22Rv1 (cell line): ENCODE data around the gene VDR.

Experiments
- H3K27ac ChIP-seq: fragments of 450-650 bp; 2 replicates; pipeline ENCODE4 v1.5.1; 2017
- ZFX ChIP-seq: fragments of 450-650 bp; IDR thresholded peaks from 2 replicates; pipeline ENCODE4 v1.6.1; 2017; ENCODE audit warnings: antibody characterized with exemption, borderline replicate concordance
- TF ChIP-seq, protein P1 (sequence below): fragments of 450-650 bp; IDR thresholded peaks from 2 replicates; pipeline ENCODE4 v1.5.1; 2017; ENCODE audit warnings: mild to moderate bottlenecking

Gene VDR

GRCh38 chr12:47892819-47893218 is 12.0 kb downstream of the VDR start:
- H3K27ac ChIP-seq: no peak overlapping the region
- TF ChIP-seq, protein P1, sequence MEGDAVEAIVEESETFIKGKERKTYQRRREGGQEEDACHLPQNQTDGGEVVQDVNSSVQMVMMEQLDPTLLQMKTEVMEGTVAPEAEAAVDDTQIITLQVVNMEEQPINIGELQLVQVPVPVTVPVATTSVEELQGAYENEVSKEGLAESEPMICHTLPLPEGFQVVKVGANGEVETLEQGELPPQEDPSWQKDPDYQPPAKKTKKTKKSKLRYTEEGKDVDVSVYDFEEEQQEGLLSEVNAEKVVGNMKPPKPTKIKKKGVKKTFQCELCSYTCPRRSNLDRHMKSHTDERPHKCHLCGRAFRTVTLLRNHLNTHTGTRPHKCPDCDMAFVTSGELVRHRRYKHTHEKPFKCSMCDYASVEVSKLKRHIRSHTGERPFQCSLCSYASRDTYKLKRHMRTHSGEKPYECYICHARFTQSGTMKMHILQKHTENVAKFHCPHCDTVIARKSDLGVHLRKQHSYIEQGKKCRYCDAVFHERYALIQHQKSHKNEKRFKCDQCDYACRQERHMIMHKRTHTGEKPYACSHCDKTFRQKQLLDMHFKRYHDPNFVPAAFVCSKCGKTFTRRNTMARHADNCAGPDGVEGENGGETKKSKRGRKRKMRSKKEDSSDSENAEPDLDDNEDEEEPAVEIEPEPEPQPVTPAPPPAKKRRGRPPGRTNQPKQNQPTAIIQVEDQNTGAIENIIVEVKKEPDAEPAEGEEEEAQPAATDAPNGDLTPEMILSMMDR: no peak
- no peak for TF ChIP-seq ZFX

GRCh38 chr12:47891356-47891755 is 13.4 kb downstream of the VDR start:
- TF ChIP-seq, protein P1: no peak
- no peak for TF ChIP-seq ZFX
- H3K27ac ChIP-seq: no peak overlapping the region

DNA sequence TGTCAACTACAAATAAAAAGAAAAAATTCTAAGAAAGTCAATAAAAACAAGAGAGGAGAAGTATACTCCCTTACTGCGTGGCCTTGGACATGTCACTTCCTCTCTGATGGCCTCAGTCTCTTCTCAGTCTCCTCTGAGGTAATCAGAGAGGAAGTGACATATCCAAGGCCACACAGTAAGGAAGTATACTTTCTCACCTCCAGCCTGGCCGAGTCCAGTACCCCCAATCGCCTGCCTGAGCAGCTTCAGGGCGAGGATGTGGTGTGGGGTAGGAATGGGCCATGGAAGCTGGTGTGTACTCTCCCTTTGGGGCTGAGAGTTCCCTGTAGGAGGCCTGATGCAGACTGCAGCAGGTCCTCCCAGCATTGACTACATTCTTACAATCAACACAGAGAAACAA is 15.8 kb downstream of the VDR start:
- TF ChIP-seq ZFX: no peak
- TF ChIP-seq, protein P1: no peak
- H3K27ac ChIP-seq: no peak overlapping the region

DNA sequence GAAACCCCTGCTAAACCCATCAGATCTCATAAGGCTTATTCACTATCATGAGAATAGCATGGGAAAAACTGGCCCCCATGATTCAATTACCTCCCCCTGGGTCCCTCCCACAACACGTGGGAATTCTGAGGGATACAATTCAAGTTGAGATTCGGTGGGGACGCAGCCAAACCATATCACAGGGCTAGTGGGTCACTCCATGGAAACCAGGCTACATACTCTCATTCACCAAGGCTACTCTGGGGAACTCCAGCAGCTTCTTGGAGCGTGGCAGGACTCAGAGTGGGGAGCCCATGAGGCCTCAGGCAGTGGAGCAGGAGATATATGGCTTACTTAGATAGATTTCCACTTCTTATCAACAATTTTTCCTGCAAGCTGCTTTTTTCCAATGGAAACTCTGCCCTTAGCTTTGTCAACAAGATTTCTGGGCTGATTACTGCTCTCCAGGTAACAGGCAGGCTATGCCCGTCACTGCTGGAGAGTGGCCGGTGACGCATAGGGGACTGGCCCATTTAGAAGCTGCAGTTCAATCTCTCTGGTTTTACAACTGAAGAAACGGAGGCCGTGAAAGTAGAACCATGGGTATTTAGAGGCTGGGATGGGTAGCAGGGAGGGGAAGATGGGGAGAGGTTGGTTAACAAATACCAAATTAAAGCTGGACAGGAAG is 16.5 kb downstream of the VDR start:
- no peak overlapping the region for H3K27ac ChIP-seq
- no peak for TF ChIP-seq ZFX
- TF ChIP-seq, protein P1: no peak

DNA sequence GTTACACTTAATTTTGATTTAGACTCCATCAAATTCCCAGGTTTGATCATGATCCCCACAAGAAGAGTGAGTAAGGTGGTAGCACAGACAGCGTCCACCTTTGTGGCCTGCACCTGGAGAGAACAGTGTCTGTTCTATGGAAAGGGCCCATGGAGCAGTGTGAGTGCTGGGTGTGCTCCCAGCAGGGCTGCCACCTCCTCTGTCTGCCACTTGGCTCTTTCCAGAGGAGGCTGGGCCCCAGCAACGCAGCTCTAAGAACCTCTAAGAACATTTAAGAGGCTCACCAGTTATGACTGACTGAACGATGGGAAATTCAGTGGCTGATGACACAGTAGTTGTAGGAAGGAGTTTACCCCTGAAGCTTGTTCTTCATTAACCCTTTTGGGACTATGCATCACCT is 17.3 kb downstream of the VDR start:
- no peak for TF ChIP-seq ZFX
- TF ChIP-seq, protein P1: no peak
- no peak overlapping the region for H3K27ac ChIP-seq

DNA sequence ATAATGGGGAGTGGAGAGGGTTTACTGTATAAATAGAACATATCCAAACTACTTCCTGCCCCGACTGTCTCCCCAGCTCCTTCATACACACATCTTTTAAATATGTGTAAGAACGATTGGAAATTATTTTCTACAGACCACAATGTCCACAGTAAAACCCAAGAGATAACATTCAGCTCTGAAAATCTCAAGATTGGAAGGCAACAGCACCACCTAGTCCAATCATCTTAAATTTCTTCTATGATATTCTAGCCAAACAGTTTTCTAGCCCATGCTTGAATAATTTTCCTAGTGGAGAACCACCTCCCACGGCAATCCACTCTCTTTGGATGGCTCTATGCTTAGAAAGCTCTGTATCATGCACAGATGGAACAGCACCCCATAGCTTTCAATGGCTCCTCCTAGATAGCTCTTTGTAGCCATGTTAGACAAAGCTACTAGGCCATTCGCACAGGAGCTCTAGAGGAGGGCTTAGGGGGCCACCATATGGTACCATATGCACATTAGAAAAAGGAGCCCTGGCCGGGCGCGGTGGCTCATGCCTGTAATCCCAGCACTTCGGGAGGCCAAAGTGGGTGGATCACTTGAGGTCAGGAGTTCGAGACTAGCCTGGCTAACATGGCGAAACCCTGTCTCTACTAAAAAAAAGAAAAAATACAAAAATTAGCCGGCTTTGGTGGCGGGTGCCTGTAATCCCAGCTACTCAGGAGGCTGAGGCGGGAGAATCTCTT is 18.1 kb downstream of the VDR start:
- TF ChIP-seq, protein P1: no peak
- TF ChIP-seq ZFX: no peak
- H3K27ac ChIP-seq: no peak overlapping the region

DNA sequence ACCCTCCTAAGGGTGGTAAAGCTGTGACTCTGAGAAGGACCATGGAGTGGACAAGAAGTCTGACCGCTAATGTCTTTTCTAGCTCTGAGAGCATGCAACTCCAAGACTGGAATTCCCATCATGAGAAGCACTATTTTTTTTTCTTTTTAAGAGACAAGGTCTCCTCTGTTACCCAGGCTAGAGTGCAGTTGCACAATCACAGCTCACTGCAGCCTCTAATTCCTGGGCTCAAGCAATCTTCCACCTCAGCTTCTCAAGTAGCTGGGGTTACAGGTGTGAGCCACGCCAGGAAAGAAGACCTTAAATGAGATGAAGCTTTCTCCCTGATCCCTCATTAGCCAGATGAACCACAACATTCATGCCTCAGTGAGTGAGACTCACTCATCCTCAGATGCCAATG is 19.2 kb downstream of the VDR start:
- no peak overlapping the region for H3K27ac ChIP-seq
- TF ChIP-seq, protein P1: no peak
- TF ChIP-seq ZFX: no peak
